A549 (cell line): ENCODE measurements around the gene CEACAM16. TPM values are rescaled to one million over a fixed set of nuclear protein-coding genes. Genes with fewer than 3 reads are reported as not detected.
A peak's percentile ranks its signal among the peaks of the same experiment; 100 is the strongest.

Source experiments
- ATAC-seq, 2 experiments: fragments of 200-7000 bp in 1 of 2; fragments of >200 bp in 1 of 2; cut with Nextera tagmentation in 1 of 2; cut with Tn5 transposase in 1 of 2; 3 replicates each; pipeline versions ENCODE4 v1.8.0 to v1.9.1; 2018 to 2020; ENCODE audit warnings: mild to moderate bottlenecking in 1 of 2, moderate library complexity in 1 of 2
- CTCF ChIA-PET: fragments of 300-600 bp; sonication (Branson Sonifier 250); formaldehyde crosslinking; extraction: SDS; loops from one replicate; lab custom pipeline; 2021; ENCODE audit warnings: antibody characterized with exemption, inconsistent platforms; lab: Yijun Ruan, JAX
- POLR2A ChIA-PET: fragments of 350-600 bp; formaldehyde crosslinking; extraction: SDS; loops from one replicate; lab custom pipeline; 2021; ENCODE audit warnings: antibody characterized with exemption, inconsistent platforms; lab: Yijun Ruan, JAX
- DNase-seq, 2 experiments: peaks; one replicate each; pipeline versions ENCODE4 v3.0.0 to v3.0.0-alpha.2; 2011 to 2016; ENCODE audit warnings: low read depth in 1 of 2, low spot score in 1 of 2
- FAIRE-seq: peaks from 2 replicates; lab custom pipeline; 2011; peaks lifted over from hg19 to GRCh38; lab: Jason Lieb, UNC
- H3K27ac ChIP-seq, 2 experiments: fragments of >200 bp; sonication (Bioruptor Twin); formaldehyde crosslinking; 3 replicates each; pipeline ENCODE4 v1.5.1; 2016 to 2017
- H3K4me1 ChIP-seq: fragments of >200 bp; sonication (Bioruptor Twin); formaldehyde crosslinking; 3 replicates; pipeline ENCODE4 v1.6.1; 2016
- H3K4me2 ChIP-seq: fragments of >200 bp; sonication (Bioruptor Twin); formaldehyde crosslinking; 3 replicates; pipeline ENCODE4 v1.6.1; 2016
- H3K4me3 ChIP-seq: fragments of >200 bp; sonication (Bioruptor Twin); formaldehyde crosslinking; 3 replicates; pipeline ENCODE4 v1.5.1; 2016
- H3K9me3 ChIP-seq: fragments of >200 bp; sonication (Bioruptor Twin); formaldehyde crosslinking; 3 replicates; pipeline ENCODE4 v1.6.1; 2016
- ATOH8 ChIP-seq: fragments of 250-450 bp; sonication (Bioruptor Pico); IDR thresholded peaks from 2 replicates; pipeline ENCODE4 v1.5.0; 2020; ENCODE audit warnings: low read depth, mild to moderate bottlenecking, moderate library complexity
- BHLHE40 ChIP-seq: IDR thresholded peaks from 2 replicates; pipeline ENCODE4 v1.6.1; 2012; ENCODE audit warnings: low read depth, low read length, inconsistent platforms
- CBX8 ChIP-seq: fragments of 200-600 bp; sonication (generic); IDR thresholded peaks from 2 replicates; pipeline ENCODE4 v1.6.1; 2016
- CEBPB ChIP-seq, 2 experiments: fragments of >200 bp in 1 of 2; sonication (Bioruptor Twin) in 1 of 2; formaldehyde crosslinking in 1 of 2; IDR thresholded peaks; 2 replicates each; pipeline ENCODE4 v1.6.1; 2012 to 2016
- CHD2 ChIP-seq: fragments of 150-350 bp; IDR thresholded peaks from 2 replicates; pipeline ENCODE4 v1.6.1; 2014; ENCODE audit warnings: low read length; ENCODE audit not compliant: partially characterized antibody
- CHD4 ChIP-seq: fragments of 200-600 bp; sonication (generic); IDR thresholded peaks from 2 replicates; pipeline ENCODE4 v1.6.1; 2016; ENCODE audit warnings: antibody characterized with exemption, mild to moderate bottlenecking, borderline replicate concordance
- EHF ChIP-seq: fragments of 250-450 bp; sonication (Bioruptor Pico); IDR thresholded peaks from 2 replicates; pipeline ENCODE4 v1.5.0; 2020; ENCODE audit warnings: mild to moderate bottlenecking
- EHMT2 ChIP-seq: fragments of 200-600 bp; sonication (generic); IDR thresholded peaks from 2 replicates; pipeline ENCODE4 v1.6.1; 2016; ENCODE audit warnings: antibody characterized with exemption, low read depth, mild to moderate bottlenecking, moderate library complexity
- FOSB ChIP-seq: fragments of 250-450 bp; sonication (Bioruptor Pico); IDR thresholded peaks from 2 replicates; pipeline ENCODE4 v1.5.0; 2020; ENCODE audit warnings: mild to moderate bottlenecking, moderate library complexity
- FOSL2 ChIP-seq, 2 experiments: fragments of 450-650 bp in 1 of 2; fragments of >200 bp in 1 of 2; sonication (Bioruptor Twin) in 1 of 2; formaldehyde crosslinking; IDR thresholded peaks; 2 replicates each; pipeline versions ENCODE4 v1.5.0 to v1.6.1; 2016 to 2020; ENCODE audit warnings: mild to moderate bottlenecking in 1 of 2, moderate library complexity in 1 of 2
- GATA3 ChIP-seq: IDR thresholded peaks from 2 replicates; pipeline ENCODE4 v1.6.1; 2012; ENCODE audit warnings: borderline replicate concordance
- HEYL ChIP-seq: fragments of 250-450 bp; sonication (Bioruptor Pico); IDR thresholded peaks from 2 replicates; pipeline ENCODE4 v1.8.0; 2021; ENCODE audit warnings: mild to moderate bottlenecking, moderate library complexity
- HMGXB4 ChIP-seq: fragments of 250-450 bp; sonication (Bioruptor Pico); IDR thresholded peaks from 2 replicates; pipeline ENCODE4 v1.5.0; 2021; ENCODE audit warnings: mild to moderate bottlenecking, moderate library complexity, borderline replicate concordance
- HOXA7 ChIP-seq: fragments of 250-450 bp; sonication (Bioruptor Pico); IDR thresholded peaks from 2 replicates; pipeline ENCODE4 v1.5.0; 2020; ENCODE audit warnings: mild to moderate bottlenecking, moderate library complexity
- HOXB13 ChIP-seq: fragments of 250-450 bp; sonication (Bioruptor Pico); IDR thresholded peaks from 2 replicates; pipeline ENCODE4 v1.5.0; 2020; ENCODE audit warnings: low read depth, mild to moderate bottlenecking, moderate library complexity
- HOXB5 ChIP-seq: fragments of 250-450 bp; sonication (Bioruptor Pico); IDR thresholded peaks from 2 replicates; pipeline ENCODE4 v1.5.0; 2020; ENCODE audit warnings: mild to moderate bottlenecking, moderate library complexity
- JUN ChIP-seq, 2 experiments: fragments of >200 bp; sonication (Bioruptor Twin); formaldehyde crosslinking; IDR thresholded peaks; 2 replicates in 1 of 2; 3 replicates in 1 of 2; pipeline ENCODE4 v1.6.1; 2016 to 2017
- KDM1A ChIP-seq: fragments of 200-600 bp; sonication (generic); IDR thresholded peaks from 2 replicates; pipeline ENCODE4 v1.6.1; 2016; ENCODE audit warnings: low read depth, mild to moderate bottlenecking
- MAX ChIP-seq: IDR thresholded peaks from 2 replicates; pipeline ENCODE4 v1.6.1; 2012
- NFE2L2 ChIP-seq: fragments of 150-350 bp; conservative IDR thresholded peaks from 2 replicates; pipeline ENCODE4 v1.6.1; 2014; ENCODE audit warnings: low read length
- NPAS2 ChIP-seq: fragments of 250-450 bp; sonication (Bioruptor Pico); IDR thresholded peaks from 2 replicates; pipeline ENCODE4 v1.8.0; 2022; ENCODE audit warnings: mild to moderate bottlenecking, moderate library complexity, borderline replicate concordance
- PHF8 ChIP-seq: fragments of 200-600 bp; sonication (generic); IDR thresholded peaks from 2 replicates; pipeline ENCODE4 v1.6.1; 2016; ENCODE audit warnings: low read depth, mild to moderate bottlenecking, antibody characterized with exemption, moderate library complexity, borderline replicate concordance
- POLR2A ChIP-seq: IDR thresholded peaks from 2 replicates; pipeline ENCODE4 v1.6.1; 2012; ENCODE audit warnings: mild to moderate bottlenecking, low read length
- RAD21 ChIP-seq, 2 experiments: fragments of >200 bp in 1 of 2; sonication (Bioruptor Twin) in 1 of 2; formaldehyde crosslinking in 1 of 2; IDR thresholded peaks in 1 of 2; conservative IDR thresholded peaks in 1 of 2; 2 replicates in 1 of 2; 3 replicates in 1 of 2; pipeline ENCODE4 v1.6.1; 2012 to 2018; ENCODE audit warnings: inconsistent platforms in 1 of 2
- RCOR1 ChIP-seq: fragments of 150-350 bp; IDR thresholded peaks from 2 replicates; pipeline ENCODE4 v1.6.1; 2014; ENCODE audit warnings: antibody characterized with exemption, low read length, low read depth
- RNF2 ChIP-seq: fragments of 200-600 bp; sonication (generic); IDR thresholded peaks from 2 replicates; pipeline ENCODE4 v1.6.1; 2016; ENCODE audit warnings: low read depth, mild to moderate bottlenecking, antibody characterized with exemption, moderate library complexity, borderline replicate concordance
- TFCP2L1 ChIP-seq: fragments of 250-450 bp; sonication (Bioruptor Pico); IDR thresholded peaks from 2 replicates; pipeline ENCODE4 v1.5.0; 2021; ENCODE audit warnings: mild to moderate bottlenecking
- TP53 ChIP-seq: fragments of 250-450 bp; sonication (Bioruptor Pico); IDR thresholded peaks from 2 replicates; pipeline ENCODE4 v1.5.0; 2021; ENCODE audit warnings: mild to moderate bottlenecking, moderate library complexity
- USF2 ChIP-seq: fragments of 450-650 bp; IDR thresholded peaks from 2 replicates; pipeline ENCODE4 v1.6.1; 2014; ENCODE audit warnings: antibody characterized with exemption
- ZC3H11A ChIP-seq: fragments of 450-650 bp; IDR thresholded peaks from 2 replicates; pipeline ENCODE4 v1.6.1; 2014; ENCODE audit warnings: antibody characterized with exemption, mild to moderate bottlenecking
- ZSCAN20 ChIP-seq: fragments of 250-450 bp; sonication (Bioruptor Pico); IDR thresholded peaks from 2 replicates; pipeline ENCODE4 v1.8.0; 2022; ENCODE audit warnings: mild to moderate bottlenecking, moderate library complexity
- WGBS: methylation state at CpG from one replicate; pipeline ENCODE4 v1.1.6; 2017; ENCODE audit errors: missing lambda C conversion rate; 5-methylcytosine and 5-hydroxymethylcytosine counted together
- polyA plus RNA-seq, 4 experiments: library from polyadenylated mRNA; depleted of rRNA in 3 of 4; stranded (reverse); fragments of >200 nt; fragmentation: RNase III in 1 of 4; extraction: RNeasy Plus Mini Kit Qiagen cat#74134 plus additional on column Dnase treatment in 1 of 4; gene quantifications; 2 replicates in 3 of 4; 3 replicates in 1 of 4; pipeline ENCODE4 v1.2.3, GENCODE V29; 2011 to 2017

Gene CEACAM16
- polyA plus RNA-seq, 2 of the 4 experiments (the other 2 are of a cell fraction): not detected

- peak in 1 of 2 experiments; percentile 88 for DNase-seq
- CTCF ChIA-PET: interaction anchor here (0.6 to 42.5 kb wide), 5 partner anchors 14 to 688 kb away, joined by 3 to 1899 read pairs (median 17); partner anchors contain the start of genes BCL3 and CBLC
Observed at GRCh38 chr19:44740351-44740824, 41.4 kb downstream of the CEACAM16 start.

GRCh38 chr19:44741258-44741731 is 42.3 kb downstream of the CEACAM16 start:
- Histone ChIP-seq H3K4me1 (peaks cover 93% of the 10 kb centered on the region), H3K4me2 (peak overlapping the region; percentile 89), H3K4me3 (no peak overlapping the region), H3K27ac (peak overlapping the region; percentile 92 to 99), H3K9me3 (no peaks in the 10 kb centered on the region)
- ChIA-PET CTCF (interaction anchor here (0.6 to 42.5 kb wide), 7 partner anchors 15 to 104 kb away, joined by 3 to 1899 read pairs (median 5); partner anchors contain the start of genes BCL3, CBLC and NECTIN2), POLR2A (interaction anchor here (0.5 to 4.0 kb wide), 16 partner anchors 9 to 368 kb away, joined by 3 to 53 read pairs (median 6); no protein-coding TSS in a partner anchor)
- 2% methylated on average over 6 of the region's 6 CpGs for WGBS
- ATAC-seq: peak; percentile 33 to 41
- peak in 1 of 2 experiments; percentile 99 for DNase-seq
- FAIRE-seq: peak; percentile 84
- TF ChIP-seq HOXA7: peak; percentile 42; the same call in 1 of the 2 replicates
- TF ChIP-seq FOSL2 (IDR thresholded peaks at IDR 0.05): no peak
- TF ChIP-seq FOSL2 (CRISPR knock-in tag; IDR thresholded peaks at IDR 0.05): peak; percentile 51
- no peak for TF ChIP-seq ZSCAN20 (CRISPR knock-in tag)
- TF ChIP-seq ZC3H11A: no peak
- no peak for TF ChIP-seq POLR2A
- TF ChIP-seq ATOH8 (CRISPR knock-in tag): peak; percentile 18; the same call in 1 of the 2 replicates
- peak; percentile 89 for TF ChIP-seq HOXB5 (CRISPR knock-in tag)
- 0 out of 2 replicates have a peak, but pooled peaks have one; percentile 53 for TF ChIP-seq HEYL (CRISPR knock-in tag)
- TF ChIP-seq HOXB13 (CRISPR knock-in tag): peak; percentile 65
- TF ChIP-seq CEBPB (IDR thresholded peaks at IDR 0.05): peak in 1 of 2 experiments; percentile 34; a peak in 1 of 4 replicates
- TF ChIP-seq CHD4: 0 out of 2 replicates have a peak, but pooled peaks have one; percentile 3
- no peak for TF ChIP-seq NFE2L2
- peak; percentile 25 for TF ChIP-seq CHD2
- no peak for TF ChIP-seq HMGXB4
- TF ChIP-seq RCOR1: peak; percentile 82; the same call in 1 of the 2 replicates
- peak; percentile 80; the same call in 1 of the 2 replicates for TF ChIP-seq FOSB (CRISPR knock-in tag)
- TF ChIP-seq PHF8: no peak
- no peak for TF ChIP-seq KDM1A
- TF ChIP-seq EHMT2: no peak
- no peak for TF ChIP-seq TFCP2L1
- TF ChIP-seq JUN (IDR thresholded peaks at IDR 0.05): no peak
- TF ChIP-seq USF2: no peak
- TF ChIP-seq NPAS2: no peak

More at GRCh38 chr19:44740351-44740824, 41.4 kb downstream of the CEACAM16 start:
- POLR2A ChIA-PET: interaction anchor here (1.0 to 4.0 kb wide), 5 partner anchors 9 to 55 kb away, joined by 4 to 53 read pairs (median 11); no protein-coding TSS in a partner anchor
- Histone ChIP-seq H3K4me3 (no peak overlapping the region), H3K4me1 (peaks cover 93% of the 10 kb centered on the region), H3K27ac (peak overlapping the region; percentile 92 to 99), H3K4me2 (peak overlapping the region; percentile 89), H3K9me3 (no peaks in the 10 kb centered on the region)
- TF ChIP-seq RCOR1: no peak
- no peak for TF ChIP-seq CBX8
- TF ChIP-seq MAX: peak; percentile 33; the same call in 1 of the 2 replicates
- TF ChIP-seq TFCP2L1: peak; percentile 43; the same call in 1 of the 2 replicates
- no peak for TF ChIP-seq TP53
- TF ChIP-seq HEYL (CRISPR knock-in tag): no peak
- TF ChIP-seq HOXB5 (CRISPR knock-in tag): no peak
- TF ChIP-seq HOXA7: 0 out of 2 replicates have a peak, but pooled peaks have one; percentile 50
- TF ChIP-seq FOSB (CRISPR knock-in tag): peak; percentile 76; the same call in 1 of the 2 replicates
- TF ChIP-seq RAD21 (conservative IDR thresholded peaks at IDR 0.05 in 1 of 2, IDR thresholded peaks at IDR 0.05 in 1 of 2): 0 out of 5 replicates have a peak, but pooled peaks of 1 of the 2 experiments have one; percentile 10
- peak; percentile 68; the same call in 1 of the 2 replicates for TF ChIP-seq EHF (CRISPR knock-in tag)
- TF ChIP-seq ZSCAN20 (CRISPR knock-in tag): no peak
- peak; percentile 43; the same call in 1 of the 2 replicates for TF ChIP-seq HOXB13 (CRISPR knock-in tag)
- no peak for TF ChIP-seq BHLHE40
- no peak for TF ChIP-seq USF2
- TF ChIP-seq GATA3: 0 out of 2 replicates have a peak, but pooled peaks have one; percentile 38
- no peak for TF ChIP-seq NFE2L2
- no peak for TF ChIP-seq RNF2
- FAIRE-seq (no peak), ATAC-seq (no peak)
- WGBS: 28% methylated on average over 3 of the region's 3 CpGs
